ENCODE data around the gene PIH1D1. TPM values are rescaled to one million over a fixed set of nuclear protein-coding genes. Genes with fewer than 3 reads are reported as not detected.
A peak's percentile ranks its signal among the peaks of the same experiment; 100 is the strongest.
"Not testable (repeated sequence)": the region's sequence is repeated elsewhere in the genome, so short reads cannot be mapped to it uniquely, and the experiment has no call there.

The PIH1D1 gene
- total and polyA plus RNA-seq, 2 of the 13 experiments (the other 11 are each of a cell fraction or from before 2014, with no cell fraction given): 110 to 137 TPM

DNA sequence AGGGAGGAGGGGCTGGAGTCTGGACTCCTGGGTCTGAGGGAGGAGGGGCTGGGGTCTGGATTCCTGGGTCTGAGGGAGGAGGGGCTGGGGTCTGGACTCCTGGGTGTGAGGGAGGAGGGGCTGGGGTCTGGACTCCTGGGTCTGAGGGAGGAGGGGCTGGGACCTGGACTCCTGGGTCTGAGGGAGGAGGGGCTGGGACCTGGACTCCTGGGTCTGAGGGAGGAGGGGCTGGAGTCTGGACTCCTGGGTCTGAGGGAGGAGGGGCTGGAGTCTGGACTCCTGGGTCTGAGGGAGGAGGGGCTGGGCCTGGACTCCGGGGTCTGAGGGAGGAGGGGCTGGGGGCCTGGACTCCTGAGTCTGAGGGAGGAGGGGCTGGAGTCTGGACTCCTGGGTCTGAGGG is 9.5 kb upstream of the PIH1D1 start:
- peak overlapping the region; percentile 56 for H3K27ac ChIP-seq (ENCODE audit: extremely low read length, insufficient read depth, low read length)
- H3K27me3 ChIP-seq (ENCODE audit: control insufficient read depth in 1 of 2, insufficient read depth in 2 of 2, low read length in 2 of 2); BruUV-seq (replicated peaks); intact Hi-C loops (cut with micrococcal nuclease; ENCODE audit: unreplicated experiment); ATAC-seq; H3K4me3 ChIP-seq (replicated peaks in 1 of 3; ENCODE audit: insufficient read depth in 1 of 3, low read depth in 2 of 3, low read length in 3 of 3); DNase-seq (ENCODE audit: low spot score); POLR2A ChIA-PET; H2AFZ ChIP-seq (ENCODE audit: low read length); H4K20me1 ChIP-seq (ENCODE audit: insufficient read depth, low read length); H3K4me2 ChIP-seq (ENCODE audit: low read depth, low read length); H3K4me1 ChIP-seq (ENCODE audit: insufficient read depth, low read length); H3K36me3 ChIP-seq (replicated peaks in 1 of 2; ENCODE audit: control insufficient read depth in 1 of 2, insufficient read depth in 2 of 2, low read length in 2 of 2); FAIRE-seq; in situ Hi-C loops (cut with HindIII; ENCODE audit: extremely low pct_ligation_motif_present, low pct_unique_long_range_greater_than_20kb); H3K9me3 ChIP-seq (ENCODE audit: low read length); CTCF ChIA-PET (ENCODE audit: low intra/inter-chr PET ratio, low total read pairs); H3K79me2 ChIP-seq (ENCODE audit: insufficient read depth, low read length); H3K9ac ChIP-seq (ENCODE audit: insufficient read depth, low read depth, low read length): not testable (repeated sequence)
- peak; percentile 95 for TF ChIP-seq ZSCAN22 (CRISPR knock-in tag; IDR thresholded peaks at IDR 0.05)
- no CpG with 5 or more reads among the region's 1 CpG for whole genome bisulfite sequencing (ENCODE audit: low lambda C conversion rate)

DNA sequence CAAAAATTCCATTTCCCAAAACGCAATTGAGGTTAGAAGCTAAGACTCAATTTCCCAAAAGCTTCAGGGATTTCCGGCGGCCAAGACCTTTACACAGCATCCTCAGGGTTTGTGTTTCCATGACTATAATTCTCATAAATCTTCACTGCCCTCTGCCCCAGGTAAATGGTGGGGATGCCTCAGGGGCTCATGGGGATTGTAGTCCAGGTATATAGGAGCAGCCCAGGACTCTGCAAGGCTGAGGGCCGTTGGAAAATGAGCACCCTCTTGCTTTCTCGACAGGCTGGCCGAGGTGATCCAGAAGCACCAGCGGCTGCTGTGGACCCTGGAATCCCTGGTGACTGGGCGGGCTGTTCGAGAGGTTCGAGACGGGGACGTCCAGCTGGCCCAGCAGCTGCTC is 7.8 kb upstream of the PIH1D1 start:
- Histone ChIP-seq H3K9ac (ENCODE audit: insufficient read depth, low read depth, low read length) (no peak overlapping the region), H4K20me1 (ENCODE audit: insufficient read depth, low read length) (no peaks in the 10 kb centered on the region), H3K36me3 (replicated peaks in 1 of 2; ENCODE audit: control insufficient read depth in 1 of 2, insufficient read depth in 2 of 2, low read length in 2 of 2) (peaks cover 0 to 1% of the 10 kb centered on the region in 2 experiments; a peak in 1 of 5 replicates), H3K4me1 (ENCODE audit: insufficient read depth, low read length) (peaks cover 4% of the 10 kb centered on the region), H3K79me2 (ENCODE audit: insufficient read depth, low read length) (peaks cover 2% of the 10 kb centered on the region), H3K9me3 (ENCODE audit: low read length) (no peaks in the 10 kb centered on the region), H2AFZ (ENCODE audit: low read length) (no peak overlapping the region), H3K27ac (ENCODE audit: extremely low read length, insufficient read depth, low read length) (no peak overlapping the region), H3K27me3 (ENCODE audit: control insufficient read depth in 1 of 2, insufficient read depth in 2 of 2, low read length in 2 of 2) (no peaks in the 10 kb centered on the region), H3K4me3 (replicated peaks in 1 of 3; ENCODE audit: insufficient read depth in 1 of 3, low read depth in 2 of 3, low read length in 3 of 3) (no peak overlapping the region), H3K4me2 (ENCODE audit: low read depth, low read length) (no peak overlapping the region)
- intact Hi-C loops (cut with micrococcal nuclease; ENCODE audit: unreplicated experiment): no loop called here
- no peak for DNase-seq (ENCODE audit: low spot score)
- WGBS (ENCODE audit: low lambda C conversion rate): 100% methylated on average over 3 of the region's 12 CpGs
- ATAC-seq: no peak
- CTCF ChIA-PET (ENCODE audit: low intra/inter-chr PET ratio, low total read pairs): no interaction called here
- no peak for FAIRE-seq
- TF ChIP-seq, protein P1, sequence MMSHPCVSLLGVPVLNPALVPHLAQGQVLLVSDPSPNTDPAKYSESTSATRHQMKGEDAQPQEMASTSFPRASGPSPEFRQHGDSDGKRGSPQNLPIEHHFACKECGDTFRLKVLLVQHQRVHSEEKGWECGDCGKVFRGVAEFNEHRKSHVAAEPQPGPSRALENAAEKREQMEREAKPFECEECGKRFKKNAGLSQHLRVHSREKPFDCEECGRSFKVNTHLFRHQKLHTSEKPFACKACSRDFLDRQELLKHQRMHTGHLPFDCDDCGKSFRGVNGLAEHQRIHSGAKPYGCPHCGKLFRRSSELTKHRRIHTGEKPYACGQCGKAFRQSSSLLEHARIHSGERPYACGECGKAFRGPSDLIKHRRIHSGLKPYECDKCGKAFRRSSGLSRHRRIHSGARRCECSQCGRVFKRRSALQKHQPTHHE (CRISPR knock-in tag; IDR thresholded peaks at IDR 0.05; ENCODE audit: borderline replicate concordance): no peak
- TF ChIP-seq ZNF143 (CRISPR knock-in tag; IDR thresholded peaks at IDR 0.05): peak; percentile 50; the same call in 1 of the 2 replicates
- POLR2A ChIA-PET: interaction anchor here (1.3 kb wide), 1 partner anchor 8 kb away, joined by 3 read pairs; the partner anchor contains the start of gene PIH1D1
- in situ Hi-C loops (cut with HindIII; ENCODE audit: extremely low pct_ligation_motif_present, low pct_unique_long_range_greater_than_20kb): no loop called here
- no TSS peak for BruUV-seq (replicated peaks)
